ENCODE measurements around the gene STOML3.

The STOML3 gene

GRCh38 chr13:38952827-38953226 lies 37.8 kb downstream of the STOML3 start:
- no peaks in the 10 kb centered on the region for H3K27me3 ChIP-seq (replicated peaks; ENCODE audit: insufficient read depth, low read length)
- no peaks in the 10 kb centered on the region for H3K9me2 ChIP-seq (replicated peaks; ENCODE audit: insufficient read depth, low read length)
- no peak overlapping the region for H3K4me2 ChIP-seq (ENCODE audit: low read depth, low read length)
- no peaks in the 10 kb centered on the region for H3K4me1 ChIP-seq (ENCODE audit: low read length)
- no peak overlapping the region for H2AFZ ChIP-seq (ENCODE audit: low read length)
- no peaks in the 10 kb centered on the region for H4K20me1 ChIP-seq (ENCODE audit: insufficient read depth, low read length)
- no peaks in the 10 kb centered on the region for H3K36me3 ChIP-seq (replicated peaks; ENCODE audit: insufficient read depth, low read length)
- H3K4me3 ChIP-seq (ENCODE audit: low read length): no peak overlapping the region
- no peak overlapping the region for H3K27ac ChIP-seq (ENCODE audit: low read length)
- no peaks in the 10 kb centered on the region for H3K79me2 ChIP-seq (ENCODE audit: low read length)
- H3K9ac ChIP-seq (ENCODE audit: low read length): no peak overlapping the region
- no peaks in the 10 kb centered on the region for H3K9me3 ChIP-seq (replicated peaks; ENCODE audit: insufficient read depth, low read length)
- no peak for DNase-seq
- H3F3A ChIP-seq (ENCODE audit: insufficient read depth, low read length): no peaks in the 10 kb centered on the region
- no peak for TF ChIP-seq CTCF (IDR thresholded peaks at IDR 0.05; ENCODE audit: low read length)
- TF ChIP-seq EZH2 (optimal IDR thresholded peaks at IDR 0.05; ENCODE audit: low read depth, low read length): no peak
- TF ChIP-seq EZH2phosphoT487 (IDR thresholded peaks at IDR 0.05; ENCODE audit: low read length): no peak

GRCh38 chr13:38951525-38952313 lies 38.9 kb downstream of the STOML3 start:
- H3K4me2 ChIP-seq (ENCODE audit: low read depth, low read length): no peak overlapping the region
- H3K36me3 ChIP-seq (replicated peaks; ENCODE audit: insufficient read depth, low read length): no peaks in the 10 kb centered on the region
- no peaks in the 10 kb centered on the region for H3K9me2 ChIP-seq (replicated peaks; ENCODE audit: insufficient read depth, low read length)
- no peaks in the 10 kb centered on the region for H4K20me1 ChIP-seq (ENCODE audit: insufficient read depth, low read length)
- H3F3A ChIP-seq (ENCODE audit: insufficient read depth, low read length): no peaks in the 10 kb centered on the region
- no peaks in the 10 kb centered on the region for H3K4me1 ChIP-seq (ENCODE audit: low read length)
- DNase-seq: no peak
- H3K27me3 ChIP-seq (replicated peaks; ENCODE audit: insufficient read depth, low read length): no peaks in the 10 kb centered on the region
- H3K79me2 ChIP-seq (ENCODE audit: low read length): no peaks in the 10 kb centered on the region
- no peak overlapping the region for H3K4me3 ChIP-seq (ENCODE audit: low read length)
- H3K9ac ChIP-seq (ENCODE audit: low read length): no peak overlapping the region
- no peak for TF ChIP-seq EZH2 (optimal IDR thresholded peaks at IDR 0.05; ENCODE audit: low read depth, low read length)
- TF ChIP-seq CTCF (IDR thresholded peaks at IDR 0.05; ENCODE audit: low read length): no peak
- TF ChIP-seq EZH2phosphoT487 (IDR thresholded peaks at IDR 0.05; ENCODE audit: low read length): no peak
- H3K27ac ChIP-seq (ENCODE audit: low read length): no peak overlapping the region
- H2AFZ ChIP-seq (ENCODE audit: low read length): no peak overlapping the region
- no peaks in the 10 kb centered on the region for H3K9me3 ChIP-seq (replicated peaks; ENCODE audit: insufficient read depth, low read length)

GRCh38 chr13:38950987-38951386 lies 39.6 kb downstream of the STOML3 start:
- H3K79me2 ChIP-seq (ENCODE audit: low read length): no peaks in the 10 kb centered on the region
- no peaks in the 10 kb centered on the region for H3F3A ChIP-seq (ENCODE audit: insufficient read depth, low read length)
- no peak overlapping the region for H3K27ac ChIP-seq (ENCODE audit: low read length)
- TF ChIP-seq EZH2phosphoT487 (IDR thresholded peaks at IDR 0.05; ENCODE audit: low read length): no peak
- TF ChIP-seq CTCF (IDR thresholded peaks at IDR 0.05; ENCODE audit: low read length): no peak
- TF ChIP-seq EZH2 (optimal IDR thresholded peaks at IDR 0.05; ENCODE audit: low read depth, low read length): no peak
- H3K9me2 ChIP-seq (replicated peaks; ENCODE audit: insufficient read depth, low read length): no peaks in the 10 kb centered on the region
- no peak overlapping the region for H3K9ac ChIP-seq (ENCODE audit: low read length)
- H3K4me2 ChIP-seq (ENCODE audit: low read depth, low read length): no peak overlapping the region
- no peaks in the 10 kb centered on the region for H3K4me1 ChIP-seq (ENCODE audit: low read length)
- H3K4me3 ChIP-seq (ENCODE audit: low read length): no peak overlapping the region
- H2AFZ ChIP-seq (ENCODE audit: low read length): no peak overlapping the region
- no peaks in the 10 kb centered on the region for H3K27me3 ChIP-seq (replicated peaks; ENCODE audit: insufficient read depth, low read length)
- no peaks in the 10 kb centered on the region for H3K36me3 ChIP-seq (replicated peaks; ENCODE audit: insufficient read depth, low read length)
- H3K9me3 ChIP-seq (replicated peaks; ENCODE audit: insufficient read depth, low read length): no peaks in the 10 kb centered on the region
- no peak for DNase-seq
- H4K20me1 ChIP-seq (ENCODE audit: insufficient read depth, low read length): no peaks in the 10 kb centered on the region

Data from MM.1S (cell line).